Retinal pigment epithelial cell (primary cell): ENCODE results near the gene UCHL1.
"Not testable (repeated sequence)": the region's sequence is repeated elsewhere in the genome, so short reads cannot be mapped to it uniquely, and the experiment has no call there.

Source experiments
- DNase-seq: peaks from one replicate; pipeline ENCODE4 v3.0.0-alpha.2; 2010; ENCODE audit warnings: low read depth
- H3K4me3 ChIP-seq: 2 replicates; pipeline ENCODE4 v1.5.1; 2011; ENCODE audit warnings: mild to moderate bottlenecking, low read length, control low read depth, moderate library complexity
- TF ChIP-seq, protein P1 (sequence below): conservative IDR thresholded peaks from 2 replicates; pipeline ENCODE4 v1.5.1; 2011; ENCODE audit warnings: low read depth, low read length, control low read depth, inconsistent platforms

UCHL1 gene

DNA sequence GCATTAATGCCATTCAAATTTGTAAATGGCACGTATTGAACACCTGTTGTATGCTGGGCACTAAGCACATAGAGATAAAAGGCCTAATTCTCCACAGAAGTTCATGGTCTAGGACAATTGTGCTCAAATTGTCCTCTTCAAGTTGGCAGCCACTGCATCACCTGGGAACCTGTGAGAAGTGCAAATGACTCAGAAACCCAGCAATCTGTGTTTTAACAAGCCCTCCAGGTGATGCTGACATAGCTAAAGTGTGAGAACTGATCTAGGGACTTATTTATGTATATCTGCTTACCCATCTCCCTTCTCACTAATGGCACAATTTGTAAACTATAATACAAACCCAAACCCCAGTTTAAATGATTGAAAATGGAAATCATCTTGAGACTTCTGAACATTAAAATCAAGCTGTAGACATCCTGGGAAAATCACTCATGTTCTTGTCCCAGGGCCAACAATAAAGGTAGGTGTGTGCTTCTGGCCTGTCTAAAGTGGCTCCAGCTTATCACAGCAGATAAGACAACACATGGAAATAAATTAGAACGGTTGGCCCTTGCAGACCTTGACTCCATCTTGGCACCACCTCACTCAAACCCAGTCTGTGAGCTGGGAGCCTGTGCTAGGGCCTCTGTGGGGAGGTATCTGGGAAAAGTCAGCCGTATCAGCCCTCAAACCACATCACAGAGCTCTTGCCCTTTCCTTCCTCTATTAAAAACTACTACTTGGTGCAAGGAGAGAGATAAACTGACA is 46.8 kb downstream of the UCHL1 start:
- DNase-seq = no peak
- no peak overlapping the region for H3K4me3 ChIP-seq
- TF ChIP-seq, protein P1, sequence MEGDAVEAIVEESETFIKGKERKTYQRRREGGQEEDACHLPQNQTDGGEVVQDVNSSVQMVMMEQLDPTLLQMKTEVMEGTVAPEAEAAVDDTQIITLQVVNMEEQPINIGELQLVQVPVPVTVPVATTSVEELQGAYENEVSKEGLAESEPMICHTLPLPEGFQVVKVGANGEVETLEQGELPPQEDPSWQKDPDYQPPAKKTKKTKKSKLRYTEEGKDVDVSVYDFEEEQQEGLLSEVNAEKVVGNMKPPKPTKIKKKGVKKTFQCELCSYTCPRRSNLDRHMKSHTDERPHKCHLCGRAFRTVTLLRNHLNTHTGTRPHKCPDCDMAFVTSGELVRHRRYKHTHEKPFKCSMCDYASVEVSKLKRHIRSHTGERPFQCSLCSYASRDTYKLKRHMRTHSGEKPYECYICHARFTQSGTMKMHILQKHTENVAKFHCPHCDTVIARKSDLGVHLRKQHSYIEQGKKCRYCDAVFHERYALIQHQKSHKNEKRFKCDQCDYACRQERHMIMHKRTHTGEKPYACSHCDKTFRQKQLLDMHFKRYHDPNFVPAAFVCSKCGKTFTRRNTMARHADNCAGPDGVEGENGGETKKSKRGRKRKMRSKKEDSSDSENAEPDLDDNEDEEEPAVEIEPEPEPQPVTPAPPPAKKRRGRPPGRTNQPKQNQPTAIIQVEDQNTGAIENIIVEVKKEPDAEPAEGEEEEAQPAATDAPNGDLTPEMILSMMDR = no peak

DNA sequence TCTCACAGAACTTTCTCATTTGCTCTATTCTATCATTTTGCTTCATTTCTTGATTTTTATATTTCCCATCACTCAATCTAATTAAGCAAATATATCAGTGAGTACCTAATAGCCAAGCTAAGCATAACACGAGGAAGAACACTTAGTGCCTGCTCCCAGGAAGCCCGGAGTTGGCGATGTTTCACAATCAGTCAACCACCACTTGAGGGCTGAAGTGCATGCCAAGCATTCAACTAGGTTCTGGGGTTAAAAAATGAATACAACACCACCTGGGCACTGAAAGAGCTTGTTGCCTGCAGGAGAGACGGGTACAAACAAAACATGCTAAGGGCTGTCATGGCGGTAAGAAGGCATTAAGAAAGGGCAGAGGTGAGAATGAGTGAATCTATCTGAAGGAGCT is 47.5 kb downstream of the UCHL1 start:
- no peak overlapping the region for H3K4me3 ChIP-seq
- TF ChIP-seq, protein P1 = no peak
- no peak for DNase-seq

DNA sequence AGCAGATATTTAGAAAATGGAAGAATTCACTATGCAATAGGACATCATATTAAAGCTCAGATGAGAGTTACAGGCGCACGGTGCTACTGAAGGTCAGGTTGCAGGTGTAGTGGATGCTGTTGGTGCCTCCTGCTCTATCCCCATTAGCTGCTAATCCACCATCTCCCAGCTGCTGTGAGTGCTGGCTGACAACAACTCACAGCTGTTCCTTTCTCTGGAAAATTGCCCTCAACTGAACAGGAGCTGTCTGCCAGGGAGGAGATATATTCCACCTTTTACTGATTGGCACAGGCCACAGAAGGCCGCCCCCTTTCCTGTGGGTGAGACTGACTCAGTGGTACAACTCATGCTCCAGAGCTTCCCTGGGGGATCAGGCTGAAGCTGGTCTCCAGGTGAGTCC is 48.7 kb downstream of the UCHL1 start:
- TF ChIP-seq, protein P1 = no peak
- H3K4me3 ChIP-seq = no peak overlapping the region
- no peak for DNase-seq

DNA sequence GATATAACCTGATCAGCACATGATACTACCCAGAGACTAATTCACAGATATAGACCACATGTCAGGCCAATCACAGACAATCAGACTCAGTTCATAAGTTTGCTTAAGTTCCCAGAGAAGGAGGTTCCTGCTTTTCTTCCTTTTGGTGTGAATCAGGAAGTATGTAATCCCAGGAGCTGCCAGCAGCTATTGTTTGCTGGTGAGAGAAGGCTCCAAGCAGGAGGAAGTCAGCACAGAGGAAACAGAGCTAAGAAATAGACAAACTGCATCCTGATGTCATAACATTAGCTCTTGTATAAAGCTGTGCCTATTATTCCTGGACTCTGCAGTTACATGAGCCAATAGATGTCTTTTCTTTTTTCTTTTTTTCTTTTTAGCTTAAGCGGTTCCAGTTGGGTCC is 50.9 kb downstream of the UCHL1 start:
- no peak for DNase-seq
- no peak overlapping the region for H3K4me3 ChIP-seq
- TF ChIP-seq, protein P1 = no peak

DNA sequence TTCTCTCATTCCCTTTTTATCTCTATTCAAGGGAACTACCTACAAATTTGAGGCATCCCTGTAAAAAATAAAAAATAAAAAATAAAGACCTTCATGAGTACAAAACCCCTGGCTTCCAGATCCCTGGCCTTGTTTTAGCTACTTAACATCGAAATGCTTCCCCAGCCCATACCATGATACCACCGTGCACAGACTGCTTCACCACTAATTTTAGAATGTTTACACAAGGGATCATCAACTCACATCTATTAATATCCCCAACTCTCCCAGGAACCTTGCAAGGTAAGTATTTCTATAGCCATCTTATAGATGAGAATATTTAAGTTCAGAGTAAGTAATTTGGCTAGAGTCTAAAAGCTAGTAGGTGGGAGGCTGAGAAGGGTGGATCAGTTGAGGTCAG is 51.7 kb downstream of the UCHL1 start:
- H3K4me3 ChIP-seq = no peak overlapping the region
- TF ChIP-seq, protein P1 = no peak
- DNase-seq = no peak

DNA sequence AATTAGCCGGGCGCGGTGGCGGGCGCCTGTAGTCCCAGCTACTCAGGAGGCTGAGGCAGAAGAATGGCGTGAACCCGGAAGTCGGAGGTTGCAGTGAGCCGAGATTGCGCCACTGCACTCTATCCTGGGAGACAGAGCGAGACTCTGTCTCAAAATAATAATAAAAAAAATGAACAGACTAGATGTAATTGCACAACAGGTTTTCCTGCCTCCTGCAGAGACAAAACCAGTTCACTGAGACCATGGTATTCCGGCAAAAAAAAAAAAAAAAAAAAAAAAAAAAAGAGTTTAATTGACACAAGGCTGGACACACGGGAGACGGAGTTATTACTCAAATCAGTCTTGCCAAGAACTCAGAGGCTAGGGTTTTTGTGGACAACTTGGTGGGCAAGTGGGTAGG is 58.7 kb downstream of the UCHL1 start:
- DNase-seq = not testable (repeated sequence)

DNA sequence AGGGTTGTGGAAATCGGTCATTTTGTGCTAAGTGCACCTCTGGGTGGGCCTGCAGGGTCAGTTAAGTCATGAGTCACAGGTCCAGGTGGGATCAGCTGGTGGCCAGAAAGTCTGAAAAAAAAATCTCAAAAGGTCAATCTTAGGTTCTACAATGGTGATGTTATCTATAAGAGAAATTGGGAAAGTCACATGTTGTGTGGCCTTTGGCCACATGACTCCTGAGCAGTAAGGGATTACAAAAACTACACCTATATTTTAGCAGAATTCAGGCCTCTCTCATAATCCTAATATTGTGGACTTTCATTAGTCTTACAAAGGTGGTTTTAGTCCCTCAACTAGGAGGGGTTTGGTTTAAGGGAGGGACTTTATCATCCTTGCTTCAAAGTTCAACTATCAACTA is 59.1 kb downstream of the UCHL1 start:
- DNase-seq = no peak
- TF ChIP-seq, protein P1 = no peak
- H3K4me3 ChIP-seq = no peak overlapping the region

More for the DNA sequence above, 58.7 kb downstream of the UCHL1 start:
- H3K4me3 ChIP-seq = not testable (repeated sequence)
